ENCODE measurements around the gene ACTL7A. TPM values are rescaled to one million over a fixed set of nuclear protein-coding genes. Genes with fewer than 3 reads are reported as not detected.
"Not testable (repeated sequence)": the region's sequence is repeated elsewhere in the genome, so short reads cannot be mapped to it uniquely, and the experiment has no call there.

The ACTL7A gene
- total RNA-seq, 1 donor from 2014 or later, result not detected

- H3K27me3 Mint-ChIP-seq (ENCODE audit: unreplicated experiment), result no peaks in the 10 kb centered on the region
- no peak overlapping the region for H3K4me3 Mint-ChIP-seq (ENCODE audit: unreplicated experiment)
- DNase-seq (ENCODE audit: low spot score), result no peak
- TF ChIP-seq CTCF (IDR thresholded peaks at IDR 0.05; ENCODE audit: unreplicated experiment), result no peak
- H3K4me1 Mint-ChIP-seq (ENCODE audit: unreplicated experiment), result peaks cover 20% of the 10 kb centered on the region
- H3K36me3 Mint-ChIP-seq (ENCODE audit: low read depth, unreplicated experiment), result no peaks in the 10 kb centered on the region
- no peaks in the 10 kb centered on the region for H3K9me3 Mint-ChIP-seq (ENCODE audit: unreplicated experiment)
- no peak overlapping the region for H3K27ac Mint-ChIP-seq (ENCODE audit: unreplicated experiment)
Measured at GRCh38 chr9:108838017-108838416, 24.0 kb upstream of the ACTL7A start.

- not testable (repeated sequence) for H3K27ac Mint-ChIP-seq (ENCODE audit: unreplicated experiment); H3K4me3 Mint-ChIP-seq (ENCODE audit: unreplicated experiment); DNase-seq (ENCODE audit: low spot score); H3K36me3 Mint-ChIP-seq (ENCODE audit: low read depth, unreplicated experiment); H3K27me3 Mint-ChIP-seq (ENCODE audit: unreplicated experiment); H3K9me3 Mint-ChIP-seq (ENCODE audit: unreplicated experiment)
- H3K4me1 Mint-ChIP-seq (ENCODE audit: unreplicated experiment), result peaks cover 20% of the 10 kb centered on the region
Measured at GRCh38 chr9:108839561-108839960, 22.5 kb upstream of the ACTL7A start.

GRCh38 chr9:108842610-108843295 is 19.3 kb upstream of the ACTL7A start:
- DNase-seq (ENCODE audit: low spot score), result peak; percentile 17
- Mint-ChIP-seq H3K4me3 (ENCODE audit: unreplicated experiment) (no peak overlapping the region), H3K4me1 (ENCODE audit: unreplicated experiment) (peaks cover 9% of the 10 kb centered on the region), H3K36me3 (ENCODE audit: low read depth, unreplicated experiment) (no peaks in the 10 kb centered on the region), H3K9me3 (ENCODE audit: unreplicated experiment) (no peaks in the 10 kb centered on the region), H3K27me3 (ENCODE audit: unreplicated experiment) (no peaks in the 10 kb centered on the region), H3K27ac (ENCODE audit: unreplicated experiment) (peak overlapping the region; percentile 64)
- no peak for TF ChIP-seq CTCF (IDR thresholded peaks at IDR 0.05; ENCODE audit: unreplicated experiment)

GRCh38 chr9:108844391-108844790 is 17.7 kb upstream of the ACTL7A start:
- no peak for TF ChIP-seq CTCF (IDR thresholded peaks at IDR 0.05; ENCODE audit: unreplicated experiment)
- H3K4me3 Mint-ChIP-seq (ENCODE audit: unreplicated experiment), result no peak overlapping the region
- H3K4me1 Mint-ChIP-seq (ENCODE audit: unreplicated experiment), result peaks cover 9% of the 10 kb centered on the region
- H3K36me3 Mint-ChIP-seq (ENCODE audit: low read depth, unreplicated experiment), result no peaks in the 10 kb centered on the region
- H3K27me3 Mint-ChIP-seq (ENCODE audit: unreplicated experiment), result no peaks in the 10 kb centered on the region
- no peaks in the 10 kb centered on the region for H3K9me3 Mint-ChIP-seq (ENCODE audit: unreplicated experiment)
- no peak for DNase-seq (ENCODE audit: low spot score)
- no peak overlapping the region for H3K27ac Mint-ChIP-seq (ENCODE audit: unreplicated experiment)

- no peak overlapping the region for H3K4me3 Mint-ChIP-seq (ENCODE audit: unreplicated experiment)
- peaks cover 9% of the 10 kb centered on the region for H3K4me1 Mint-ChIP-seq (ENCODE audit: unreplicated experiment)
- TF ChIP-seq CTCF (IDR thresholded peaks at IDR 0.05; ENCODE audit: unreplicated experiment), result no peak
- H3K9me3 Mint-ChIP-seq (ENCODE audit: unreplicated experiment), result no peaks in the 10 kb centered on the region
- no peak overlapping the region for H3K27ac Mint-ChIP-seq (ENCODE audit: unreplicated experiment)
- H3K27me3 Mint-ChIP-seq (ENCODE audit: unreplicated experiment), result no peaks in the 10 kb centered on the region
- no peak for DNase-seq (ENCODE audit: low spot score)
- no peaks in the 10 kb centered on the region for H3K36me3 Mint-ChIP-seq (ENCODE audit: low read depth, unreplicated experiment)
Measured at GRCh38 chr9:108844856-108845255, 17.2 kb upstream of the ACTL7A start.

All from endothelial cell (in vitro differentiated cells).